ENCODE measurements around the gene SPG21. TPM values are rescaled to one million over a fixed set of nuclear protein-coding genes. Genes with fewer than 3 reads are reported as not detected.

Gene SPG21
- total and polyA plus RNA-seq, 2 of the 13 experiments (the other 11 are each of a cell fraction or from before 2014, with no cell fraction given), result 36.7 to 42.4 TPM

- intact Hi-C loops (cut with micrococcal nuclease; ENCODE audit: unreplicated experiment) (loop anchor here (1.0 to 10.0 kb wide), 8 partner anchors 12 to 264 kb away; partner anchors contain the start of genes CLPX, RNU5A-1 and SLC51B), in situ Hi-C loops (cut with HindIII; ENCODE audit: extremely low pct_ligation_motif_present, low pct_unique_long_range_greater_than_20kb) (loop anchor here (10.0 kb wide), 2 partner anchors 51 to 261 kb away; partner anchors contain the start of gene RNU5A-1)
- Histone ChIP-seq H3K9me3 (ENCODE audit: low read length) (no peaks in the 10 kb centered on the region), H3K36me3 (replicated peaks in 1 of 2; ENCODE audit: control insufficient read depth in 1 of 2, insufficient read depth in 2 of 2, low read length in 2 of 2) (no peaks in the 10 kb centered on the region), H3K4me1 (ENCODE audit: insufficient read depth, low read length) (peaks cover 65% of the 10 kb centered on the region), H4K20me1 (ENCODE audit: insufficient read depth, low read length) (no peaks in the 10 kb centered on the region), H3K4me3 (replicated peaks in 1 of 3; ENCODE audit: insufficient read depth in 1 of 3, low read depth in 2 of 3, low read length in 3 of 3) (peak overlapping the region; percentile 17 to 52 (median 34); a peak in 3 of 6 replicates), H3K79me2 (ENCODE audit: insufficient read depth, low read length) (peaks cover 2% of the 10 kb centered on the region), H3K27ac (ENCODE audit: extremely low read length, insufficient read depth, low read length) (no peak overlapping the region), H3K9ac (ENCODE audit: insufficient read depth, low read depth, low read length) (peak overlapping the region; percentile 23; the same call in 1 of the 2 replicates), H3K27me3 (ENCODE audit: control insufficient read depth in 1 of 2, insufficient read depth in 2 of 2, low read length in 2 of 2) (no peaks in the 10 kb centered on the region; a peak in 1 of 5 replicates), H2AFZ (ENCODE audit: low read length) (peak overlapping the region; percentile 21), H3K4me2 (ENCODE audit: low read depth, low read length) (peak overlapping the region; percentile 70)
- peak; percentile 70 for FAIRE-seq
- peak; percentile 63 for DNase-seq (ENCODE audit: low spot score)
- POLR2A ChIA-PET, result interaction anchor here (0.7 to 1.3 kb wide), 6 partner anchors 11 to 267 kb away, joined by 3 to 7 read pairs (median 4); partner anchors contain the start of gene SLC51B
- peak; percentile 63 for ATAC-seq
- WGBS (ENCODE audit: low lambda C conversion rate), result 2% methylated on average over 4 of the region's 4 CpGs
- no TSS peak for BruUV-seq (replicated peaks)
- CTCF ChIA-PET (ENCODE audit: low intra/inter-chr PET ratio, low total read pairs), result interaction anchor here (0.8 to 3.1 kb wide), 13 partner anchors 10 to 303 kb away, joined by 3 to 56 read pairs (median 6); no protein-coding TSS in a partner anchor
- TF ChIP-seq SYNCRIP (IDR thresholded peaks at IDR 0.05; ENCODE audit: insufficient read depth, low read depth, low read length) (no peak), MAX (IDR thresholded peaks at IDR 0.05) (0 out of 2 replicates have a peak, but pooled peaks have one; percentile 5), GPBP1L1 (CRISPR knock-in tag; IDR thresholded peaks at IDR 0.05) (no peak), DMAP1 (CRISPR knock-in tag; IDR thresholded peaks at IDR 0.05) (no peak), ZHX2 (IDR thresholded peaks at IDR 0.05; ENCODE audit: low read depth) (no peak), ZHX2 (CRISPR knock-in tag; IDR thresholded peaks at IDR 0.05; ENCODE audit: borderline replicate concordance) (no peak), ZFP82 (CRISPR knock-in tag; IDR thresholded peaks at IDR 0.05; ENCODE audit: borderline replicate concordance) (no peak), BATF2 (CRISPR knock-in tag; IDR thresholded peaks at IDR 0.05) (no peak), ZNF780A (CRISPR knock-in tag; IDR thresholded peaks at IDR 0.05) (no peak), KDM3A (CRISPR knock-in tag; IDR thresholded peaks at IDR 0.05; ENCODE audit: low read depth) (no peak), RNF219 (CRISPR knock-in tag; IDR thresholded peaks at IDR 0.05) (no peak)
These were observed 44.0 kb upstream of the SPG21 start for GRCh38 chr15:65033659-65034269.
